Fibroblast of villous mesenchyme (primary cell): ENCODE results near the gene JADE2. TPM values are rescaled to one million over a fixed set of nuclear protein-coding genes. Genes with fewer than 3 reads are reported as not detected.
"Not testable (repeated sequence)": the region's sequence is repeated elsewhere in the genome, so short reads cannot be mapped to it uniquely, and the experiment has no call there.

Experiments used
- DNase-seq: peaks from one replicate; pipeline ENCODE4 v3.0.0-alpha.2; 2010; ENCODE audit warnings: low read depth
- H3K4me3 ChIP-seq: 2 replicates; pipeline ENCODE4 v1.5.1; 2011; ENCODE audit warnings: low read depth, mild to moderate bottlenecking, low read length
- CTCF ChIP-seq: IDR thresholded peaks from 2 replicates; pipeline ENCODE4 v1.5.1; 2012; ENCODE audit warnings: low read depth, mild to moderate bottlenecking, low read length; ENCODE audit not compliant: insufficient read depth
- total RNA-seq: library from RNA; depleted of rRNA; stranded (reverse); fragments of >200 nt; gene quantifications from 2 replicates; pipeline ENCODE4 v1.2.3, GENCODE V29; 2012

The JADE2 gene
- total RNA-seq, 1 donor, result 35.4 TPM

GRCh38 chr5:134509308-134510040, 16.0 kb upstream of the JADE2 start:
- DNase-seq, result peak; percentile 17
- no peak overlapping the region for H3K4me3 ChIP-seq
- no peak for TF ChIP-seq CTCF

- H3K4me3 ChIP-seq, result no peak overlapping the region
- TF ChIP-seq CTCF, result no peak
- DNase-seq, result no peak
Observed at GRCh38 chr5:134510970-134511795, 14.3 kb upstream of the JADE2 start.

- peak; percentile 97 for DNase-seq
- H3K4me3 ChIP-seq, result no peak overlapping the region
- TF ChIP-seq CTCF, result peak; percentile 37
Observed at GRCh38 chr5:134511796-134512660, 13.4 kb upstream of the JADE2 start.

- TF ChIP-seq CTCF, result no peak
- DNase-seq, result no peak
- no peak overlapping the region for H3K4me3 ChIP-seq
Observed at GRCh38 chr5:134512661-134512999, 12.8 kb upstream of the JADE2 start.

GRCh38 chr5:134515801-134516200, 9.7 kb upstream of the JADE2 start:
- no peak for TF ChIP-seq CTCF
- DNase-seq, result no peak
- no peak overlapping the region for H3K4me3 ChIP-seq

GRCh38 chr5:134516984-134517383, 8.5 kb upstream of the JADE2 start:
- H3K4me3 ChIP-seq, DNase-seq: not testable (repeated sequence)

- no peak overlapping the region for H3K4me3 ChIP-seq
- TF ChIP-seq CTCF, result no peak
- no peak for DNase-seq
Observed at GRCh38 chr5:134517553-134517952, 7.9 kb upstream of the JADE2 start.
